Germinal center (tissue), 1 donor: ENCODE data around the gene APBA1.
"Not testable (repeated sequence)": the region's sequence is repeated elsewhere in the genome, so short reads cannot be mapped to it uniquely, and the experiment has no call there.

Experiments used
- DNase-seq: peaks from one replicate; pipeline ENCODE4 v3.0.0; 2012; ENCODE audit warnings: mixed read lengths, low spot score

Gene APBA1

DNA sequence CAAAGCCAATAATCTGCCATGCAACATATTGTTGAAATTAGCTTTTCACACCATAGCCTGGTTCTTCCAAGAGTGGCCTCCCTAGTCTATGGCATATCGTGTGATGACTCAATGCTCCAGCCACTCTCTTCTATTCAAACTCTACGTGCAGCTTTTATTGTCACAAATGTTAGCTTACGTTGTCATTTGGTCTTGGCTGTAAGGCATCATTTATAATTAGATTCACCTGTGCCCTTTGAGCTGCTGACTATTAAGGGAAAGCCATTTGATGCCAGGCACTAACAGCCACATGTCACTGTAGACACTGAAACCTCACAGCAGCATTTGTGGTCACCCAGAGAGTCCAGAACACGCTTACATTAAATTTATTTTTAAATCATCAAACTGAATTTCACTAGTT, 66.8 kb downstream of the APBA1 start:
- no peak for DNase-seq

DNA sequence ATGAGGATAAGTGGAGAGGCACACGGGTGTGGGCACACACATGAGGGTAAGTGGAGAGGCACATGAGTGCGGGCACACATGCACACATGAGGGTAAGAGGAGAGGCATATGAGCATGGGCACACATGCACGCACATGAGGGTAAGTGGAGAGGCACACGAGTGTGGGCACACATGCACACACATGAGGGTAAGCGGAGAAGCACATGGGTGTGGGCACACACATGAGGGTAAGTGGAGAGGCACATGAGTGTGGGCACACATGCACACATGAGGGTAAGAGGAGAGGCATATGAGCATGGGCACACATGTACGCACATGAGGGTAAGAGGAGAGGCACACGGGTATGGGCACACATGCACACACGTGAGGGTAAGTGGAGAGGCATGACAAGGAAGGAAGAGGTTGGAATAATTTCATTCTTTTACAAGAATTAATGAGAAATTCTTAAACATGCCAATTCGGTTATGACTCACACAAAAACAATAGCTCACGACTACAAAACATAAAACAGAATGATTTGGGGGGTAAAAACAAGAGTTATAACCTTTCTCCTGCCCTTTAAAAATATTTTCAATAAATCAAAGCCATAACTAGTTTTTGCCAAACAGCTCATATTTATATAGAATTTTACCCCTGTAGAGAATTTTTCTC, 67.5 kb downstream of the APBA1 start:
- DNase-seq = no peak

DNA sequence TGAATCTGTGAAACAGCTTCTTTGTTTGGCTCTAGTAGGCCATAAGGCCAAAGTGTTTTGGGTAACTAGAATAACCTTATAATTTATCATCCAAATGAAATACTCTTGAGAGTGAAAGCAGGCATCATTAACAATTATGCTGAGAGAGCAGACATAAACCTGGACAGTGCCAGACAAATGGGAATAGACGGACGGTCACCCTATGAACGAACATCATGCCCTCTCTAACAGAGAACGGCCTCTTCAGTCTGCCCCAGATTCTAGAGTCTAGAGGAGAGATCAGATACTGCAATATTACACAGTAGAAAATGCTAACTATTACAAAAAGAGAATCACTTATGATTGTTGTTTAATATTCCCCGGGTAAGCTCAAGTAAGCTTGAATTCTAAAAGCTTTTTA, 68.5 kb downstream of the APBA1 start:
- no peak for DNase-seq

DNA sequence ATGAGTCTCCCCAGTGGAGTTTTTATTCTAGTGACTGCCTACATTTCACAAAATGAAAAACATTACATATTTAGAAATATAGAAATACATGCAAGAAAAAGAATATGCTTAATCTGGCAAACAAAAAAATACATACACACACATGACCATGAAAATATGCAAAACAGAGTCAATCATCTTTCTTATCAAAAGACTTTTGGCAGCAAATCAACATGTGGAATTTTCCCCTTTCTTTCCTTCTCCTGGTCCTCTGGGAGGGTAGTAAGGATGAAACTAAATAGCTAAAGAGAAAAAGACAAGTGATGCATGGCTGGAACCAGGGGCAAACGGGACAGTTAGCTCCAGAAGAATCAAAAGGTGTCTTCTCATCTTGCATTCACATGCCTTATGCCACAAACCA, 69.4 kb downstream of the APBA1 start:
- no peak for DNase-seq

DNA sequence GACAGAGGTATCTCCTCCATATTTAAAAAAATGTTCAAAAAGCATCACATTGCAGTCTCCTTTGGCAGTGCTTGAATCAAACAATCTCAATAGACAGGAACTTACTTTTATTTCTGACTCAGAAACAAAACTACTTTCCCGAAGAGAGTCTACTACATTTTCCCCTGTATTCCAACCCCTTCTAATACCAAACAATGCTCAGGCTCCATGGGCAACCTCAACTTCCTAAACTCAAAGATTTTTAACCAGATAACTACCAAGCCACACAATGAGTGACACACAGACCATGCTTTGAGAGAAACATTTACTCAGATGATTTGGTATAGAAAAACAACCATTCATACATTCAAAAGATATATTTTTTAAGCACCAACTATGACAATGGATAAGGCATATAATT, 70.5 kb downstream of the APBA1 start:
- DNase-seq = no peak

DNA sequence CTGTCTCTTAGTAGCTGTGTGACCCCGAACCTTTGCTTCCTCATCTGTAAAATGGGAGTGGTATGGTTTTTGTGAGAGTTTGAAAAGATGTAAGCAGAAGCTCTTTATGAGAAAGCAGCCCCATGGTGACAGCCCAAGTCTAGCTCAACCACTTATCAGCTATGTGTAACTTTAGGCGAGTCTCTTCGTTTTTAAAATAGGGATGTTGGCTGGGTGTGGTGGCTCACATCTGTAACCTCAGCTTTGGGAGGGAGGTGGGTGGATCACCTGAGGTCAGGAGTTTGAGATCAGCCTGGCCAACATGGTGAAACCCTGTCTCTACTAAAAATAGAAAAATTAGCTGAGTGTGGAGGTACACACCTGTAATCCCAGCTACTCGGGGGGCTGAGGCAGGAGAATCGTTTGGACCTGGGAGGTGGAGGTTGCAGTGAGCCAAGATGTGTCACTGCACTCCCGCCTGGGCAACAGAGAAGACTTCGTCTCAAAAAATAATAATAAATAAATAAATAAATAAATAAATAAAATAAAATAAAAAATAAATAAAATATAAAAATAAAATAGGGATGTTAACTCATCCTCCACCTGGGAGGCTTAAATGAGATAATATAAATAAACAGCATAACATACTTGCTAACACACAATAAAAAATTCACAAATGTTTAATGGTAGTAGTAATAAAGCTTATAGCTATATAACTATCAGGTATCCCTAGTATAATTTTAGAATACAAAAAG, 71.7 kb downstream of the APBA1 start:
- DNase-seq = no peak

DNA sequence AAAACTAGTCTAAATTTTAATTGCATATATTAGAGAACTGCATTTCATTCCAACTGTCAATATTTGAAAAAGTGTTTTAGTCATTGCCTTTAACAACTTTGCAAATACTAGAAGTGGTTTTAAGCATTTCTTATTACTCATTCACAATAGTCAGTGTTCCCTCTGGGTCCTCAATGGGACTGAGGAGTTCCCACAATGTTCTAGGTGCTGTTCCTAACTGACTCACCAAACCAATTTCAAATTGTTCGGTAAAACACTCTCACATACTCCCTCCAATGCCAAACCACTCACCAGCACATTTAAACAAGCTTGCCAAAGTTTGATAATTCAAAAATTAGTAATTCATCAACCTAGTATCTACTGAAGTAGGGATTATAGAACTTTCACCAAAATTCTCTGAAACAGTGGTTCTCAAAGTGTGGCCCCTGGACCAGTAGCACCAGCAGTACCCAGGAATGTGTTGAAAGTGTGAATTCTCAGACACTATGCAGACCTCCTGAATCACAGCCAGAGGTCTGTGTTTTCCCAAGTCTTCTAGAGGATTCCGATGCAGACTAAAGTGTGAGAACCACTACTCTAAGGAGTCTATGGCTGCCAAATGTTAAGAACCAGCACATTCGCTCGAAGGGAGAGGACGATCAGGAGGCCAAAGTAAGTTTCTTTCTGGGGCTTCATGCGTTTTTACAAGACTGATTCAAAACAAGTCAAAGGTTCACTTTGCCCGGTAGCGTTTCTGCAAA, 72.8 kb downstream of the APBA1 start:
- DNase-seq = no peak

DNA sequence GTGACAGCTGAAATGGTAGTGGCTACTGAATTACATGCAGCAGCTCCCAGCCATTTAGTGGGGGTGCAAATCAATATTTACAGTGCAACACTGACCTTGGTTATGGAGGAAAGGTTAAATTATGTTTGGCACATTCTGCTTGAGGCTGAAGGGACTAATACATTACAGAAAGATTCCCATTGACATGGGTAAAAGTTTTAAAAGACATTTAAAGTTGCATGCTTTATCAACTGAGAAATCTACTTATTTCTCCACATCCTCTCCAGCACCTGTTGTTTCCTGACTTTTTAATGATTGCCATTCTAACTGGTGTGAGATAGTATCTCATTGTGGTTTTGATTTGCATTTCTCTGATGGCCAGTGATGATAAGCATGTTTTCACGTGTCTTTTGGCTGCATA, 75.3 kb downstream of the APBA1 start:
- not testable (repeated sequence) for DNase-seq

DNA sequence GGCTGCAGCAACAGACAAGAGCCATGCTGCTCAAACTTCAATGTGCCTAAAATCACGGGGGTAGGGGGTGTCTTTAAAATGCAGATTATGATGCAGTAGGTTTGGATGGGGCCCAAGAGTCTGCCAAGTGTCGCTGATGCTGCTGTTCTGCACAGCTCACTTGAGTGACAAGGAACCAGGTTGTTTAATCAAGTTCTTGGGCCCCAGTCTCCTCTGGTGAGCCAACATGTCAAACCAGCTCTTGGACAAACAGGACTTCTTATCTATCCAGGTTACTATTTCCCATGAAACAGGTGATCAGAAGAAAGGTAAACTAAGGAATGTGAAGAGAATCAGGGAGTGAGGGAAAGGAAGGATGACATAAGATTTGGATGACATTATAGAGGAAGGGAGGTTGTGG, 78.0 kb downstream of the APBA1 start:
- DNase-seq = no peak

DNA sequence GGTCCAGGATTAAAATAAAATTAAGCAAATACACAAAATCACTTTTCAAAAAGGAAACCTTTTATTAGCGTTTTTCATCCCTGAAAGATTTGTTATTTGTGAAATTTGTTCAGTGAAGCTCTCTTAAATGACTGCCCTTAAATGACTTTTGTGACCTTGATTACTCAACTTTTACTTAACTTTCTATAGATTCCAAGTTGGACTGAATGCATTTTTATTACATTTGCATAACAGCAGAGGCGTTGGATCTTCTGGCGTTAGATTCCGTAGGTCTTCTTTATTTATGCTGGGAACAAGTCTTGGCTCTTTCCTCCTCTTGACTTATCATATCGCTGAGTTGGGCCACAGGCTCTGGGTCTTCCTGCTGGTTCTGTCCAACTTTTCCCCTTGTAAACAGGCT, 78.4 kb downstream of the APBA1 start:
- DNase-seq = no peak

DNA sequence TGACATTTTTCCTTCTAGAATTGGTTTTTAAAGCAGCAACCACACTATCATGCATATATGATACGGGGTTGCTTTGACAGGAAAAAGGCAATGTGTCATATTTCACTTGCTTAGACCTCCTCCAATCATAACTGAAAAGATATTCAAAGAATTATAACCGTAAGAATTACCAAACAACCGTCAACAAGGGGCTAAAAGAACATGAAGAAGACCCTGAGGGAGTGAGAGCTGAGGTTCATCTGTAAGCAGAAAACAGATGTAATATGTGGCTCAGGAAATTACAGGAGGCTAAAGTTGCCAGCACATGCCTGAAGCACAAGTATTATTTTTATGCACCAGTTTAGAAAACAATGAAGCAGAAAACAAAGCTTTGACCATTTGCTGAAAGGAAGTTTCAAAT, 78.9 kb downstream of the APBA1 start:
- no peak for DNase-seq

DNA sequence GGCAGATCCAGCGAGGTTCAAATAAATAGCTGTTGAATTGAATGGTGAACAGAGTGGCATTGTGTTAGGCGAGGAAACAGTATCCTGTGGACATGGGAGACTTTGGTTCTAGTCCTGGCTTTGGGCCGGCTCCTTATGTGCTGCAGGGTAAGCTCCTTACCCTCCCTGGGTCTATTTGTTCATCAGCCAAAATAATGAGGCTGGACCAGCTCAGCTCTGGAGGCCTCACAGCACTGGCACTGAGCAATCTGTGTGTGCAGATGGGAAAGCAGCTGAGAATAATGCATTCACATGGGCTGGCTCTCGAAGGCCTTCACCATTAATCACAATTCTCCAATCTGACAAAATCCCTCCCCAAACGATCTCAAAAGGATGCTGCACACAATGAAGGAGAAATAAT, 81.9 kb downstream of the APBA1 start:
- DNase-seq = no peak

DNA sequence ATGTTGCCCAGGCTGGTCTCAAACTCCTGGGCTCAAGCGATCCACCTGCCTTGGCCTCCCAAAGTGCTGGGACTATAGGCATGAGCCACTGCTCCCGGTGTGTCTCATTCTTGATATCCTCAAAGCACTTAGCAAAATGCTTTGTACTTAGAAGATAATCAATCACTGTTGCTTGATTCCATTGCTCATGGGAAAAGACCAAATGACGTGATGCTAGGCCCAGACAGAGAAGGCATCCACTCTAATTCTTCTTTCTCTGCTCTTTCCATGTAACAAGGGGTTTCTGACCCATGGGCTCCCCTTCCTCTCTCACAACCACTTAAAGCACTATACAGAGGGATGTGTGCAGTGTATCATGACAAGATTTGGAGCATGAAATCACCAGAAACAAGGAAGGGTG, 83.0 kb downstream of the APBA1 start:
- no peak for DNase-seq

DNA sequence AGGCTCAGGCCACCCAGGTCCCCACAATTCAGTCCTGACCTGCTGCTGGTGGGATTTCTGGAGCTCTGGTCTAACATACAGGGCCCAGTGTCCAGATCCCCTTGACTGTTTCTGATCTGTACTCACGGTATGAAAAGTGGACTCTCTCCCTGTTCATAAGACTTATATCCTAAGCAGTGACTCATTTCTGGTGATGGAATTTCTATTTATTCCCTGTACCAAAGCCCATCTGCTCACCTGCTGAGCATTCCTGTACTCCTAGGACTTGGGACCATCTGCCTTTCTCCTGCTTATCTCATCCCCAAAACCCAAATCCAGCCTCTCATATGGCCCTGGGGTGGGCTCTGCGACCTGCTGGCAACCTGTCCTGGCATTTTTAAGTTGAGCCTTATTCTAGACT, 86.6 kb downstream of the APBA1 start:
- no peak for DNase-seq

DNA sequence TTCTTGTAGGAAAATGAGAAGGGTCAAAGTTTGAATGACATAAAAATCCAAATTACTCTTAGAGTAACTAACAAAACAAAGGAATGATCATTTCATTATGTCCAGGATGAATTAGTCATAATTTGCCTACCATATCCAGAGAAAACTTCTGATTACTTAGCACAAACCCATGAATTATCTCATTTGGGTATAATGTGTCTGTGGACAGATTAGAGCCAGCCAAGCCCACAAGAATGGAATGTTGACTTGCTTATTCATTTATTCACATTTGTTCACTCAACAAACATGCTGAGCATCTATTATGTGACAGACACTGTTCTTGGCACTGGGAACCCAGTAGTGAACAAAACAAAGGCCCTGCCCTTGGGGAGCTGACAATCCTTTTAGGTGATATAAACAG, 87.4 kb downstream of the APBA1 start:
- no peak for DNase-seq

DNA sequence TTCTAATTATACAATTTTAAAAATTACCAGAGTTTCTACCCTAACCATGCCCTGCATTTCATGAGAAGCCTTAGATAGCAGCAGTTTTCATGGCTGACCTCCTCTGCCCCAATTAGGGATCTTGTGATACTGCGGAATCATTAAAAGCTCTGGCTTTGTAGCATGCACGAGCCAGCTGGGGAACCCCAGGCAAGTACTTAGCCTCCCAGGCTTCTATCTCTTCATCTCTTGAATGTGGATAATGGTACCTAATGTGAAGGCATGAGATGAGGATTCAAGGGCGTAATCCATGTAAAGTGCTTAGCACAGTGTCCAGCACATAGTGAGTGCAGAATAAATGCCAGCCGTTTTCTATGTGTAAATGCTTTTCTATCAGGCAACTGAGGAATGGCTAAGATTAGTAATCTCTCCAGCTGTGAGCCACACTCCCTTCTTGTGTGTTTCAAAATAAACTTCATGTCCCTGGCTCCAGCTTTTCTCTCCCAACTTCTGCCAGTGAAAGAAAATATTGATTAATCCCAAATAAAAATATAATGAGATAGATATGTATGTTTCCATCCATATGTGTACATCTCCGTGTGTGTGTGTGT, 88.4 kb downstream of the APBA1 start:
- no peak for DNase-seq

DNA sequence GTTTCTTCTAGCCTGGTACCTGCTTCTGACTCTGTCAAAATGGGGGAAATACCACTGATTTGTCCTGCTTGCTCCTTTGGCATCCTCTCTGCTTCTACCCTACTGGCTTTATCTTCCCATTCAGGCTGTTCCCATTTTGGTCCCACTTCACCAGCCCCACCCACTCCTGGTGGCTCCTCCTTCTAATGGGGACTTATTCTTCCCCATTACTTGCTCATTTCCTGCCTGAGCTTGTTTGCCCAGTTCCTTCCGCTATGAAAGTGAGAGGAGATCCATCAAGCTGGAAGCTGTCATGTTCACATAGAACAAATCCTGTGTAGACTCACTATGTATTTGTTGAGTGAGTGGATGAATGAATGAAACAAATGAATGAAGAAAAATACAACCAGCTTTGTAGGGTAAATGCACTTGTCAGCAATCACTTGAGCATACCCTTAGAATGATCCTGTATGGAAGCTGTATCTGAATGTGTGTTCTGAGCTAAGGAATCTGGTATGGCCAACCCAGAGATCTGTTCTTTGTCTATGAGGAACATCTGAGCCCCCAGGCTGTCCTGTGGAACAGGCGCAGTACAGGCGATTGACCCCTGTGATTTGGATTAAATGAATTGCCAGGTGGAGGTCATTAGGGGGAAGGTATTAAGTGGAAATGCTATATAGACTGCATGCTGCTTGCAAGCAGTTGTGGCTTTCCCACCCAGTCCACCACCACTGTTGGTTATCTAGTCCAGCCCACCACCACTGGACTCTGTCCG, 89.5 kb downstream of the APBA1 start:
- DNase-seq = no peak

DNA sequence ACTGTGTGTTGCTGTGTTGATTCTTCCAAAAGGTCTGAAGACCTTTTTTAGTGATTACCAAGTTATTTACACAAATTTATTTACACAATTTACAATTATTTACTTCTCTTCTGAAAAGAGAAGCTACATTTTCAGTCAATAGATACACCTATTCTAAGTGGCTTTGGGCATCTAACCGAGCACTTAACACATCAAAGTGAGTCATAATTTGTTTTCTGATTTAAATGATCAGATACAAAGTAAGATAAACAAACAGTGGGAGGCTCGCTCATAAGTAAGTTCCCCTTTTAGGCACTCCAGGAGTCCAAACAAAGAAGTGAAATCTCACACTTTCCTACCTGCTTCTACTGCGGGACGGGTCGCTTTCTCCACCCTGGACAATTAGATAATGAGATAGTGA, 90.2 kb downstream of the APBA1 start:
- no peak for DNase-seq

DNA sequence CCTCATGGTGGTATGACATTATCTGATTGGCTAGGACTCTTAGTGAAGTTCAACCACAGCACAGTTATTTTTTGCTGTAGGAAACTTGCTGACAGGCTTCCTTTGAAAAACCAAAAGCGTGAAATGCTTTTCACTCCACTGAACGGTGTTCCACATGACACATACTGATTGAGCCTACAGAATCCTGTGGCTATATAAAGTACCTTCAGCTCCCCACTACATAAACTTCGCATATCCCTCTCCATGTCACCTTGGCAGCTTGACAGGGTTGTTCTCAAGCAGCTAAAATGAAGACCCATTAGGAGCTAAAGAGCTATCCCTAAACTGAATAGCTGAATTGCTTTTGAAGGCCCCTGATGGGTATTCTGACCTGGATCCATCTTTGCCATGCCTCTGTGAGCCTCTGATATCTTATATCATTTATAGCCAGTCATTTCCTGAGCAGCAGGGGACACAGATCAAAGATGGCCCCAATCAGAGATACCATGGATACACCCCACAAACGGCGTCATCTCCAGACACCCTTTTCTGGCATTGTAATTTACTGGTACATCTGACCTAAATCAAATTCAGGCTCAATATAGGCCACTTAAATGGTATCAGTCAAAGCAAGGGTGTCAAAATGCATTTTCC, 91.5 kb downstream of the APBA1 start:
- DNase-seq = no peak

DNA sequence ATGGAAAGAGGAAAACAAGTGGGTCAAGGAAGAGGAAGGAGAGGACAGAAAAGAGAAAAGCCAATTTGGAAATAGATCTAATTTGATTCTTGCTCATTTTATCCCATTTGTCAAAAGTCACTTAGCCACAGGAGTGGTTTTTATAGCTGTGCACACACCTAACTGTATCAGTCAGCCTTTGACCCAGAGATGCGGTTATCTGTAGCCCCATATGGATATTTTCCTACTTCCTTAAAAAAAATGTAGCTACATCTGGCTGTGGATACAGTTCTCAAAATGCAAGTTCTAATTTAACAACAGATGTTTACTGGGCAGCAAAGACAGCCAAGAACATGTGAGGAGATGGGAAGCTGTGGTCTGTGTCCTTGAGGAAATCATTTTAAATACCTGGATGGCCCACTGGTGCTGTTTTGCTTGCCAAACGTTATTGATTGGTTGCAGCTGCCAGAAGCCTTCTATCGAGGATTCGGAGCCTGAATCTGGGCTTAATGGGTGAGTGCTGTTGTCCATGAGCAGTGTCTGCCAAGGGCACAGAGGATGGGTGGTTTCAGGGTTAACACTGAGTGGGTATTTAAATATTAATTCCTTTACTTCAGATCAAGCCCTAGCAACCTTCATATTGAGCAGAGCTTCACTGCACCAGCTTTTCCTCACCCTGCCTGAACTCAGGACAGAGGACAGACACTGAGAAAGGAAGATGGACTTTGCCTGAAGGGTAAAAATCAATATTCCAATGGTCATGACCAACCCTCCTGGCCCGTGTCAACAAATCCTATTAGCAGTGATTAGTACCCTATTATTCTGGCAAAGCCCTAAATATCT, 92.2 kb downstream of the APBA1 start:
- no peak for DNase-seq
